GM19467 (cell line): ENCODE data around the gene SBNO2.
"Not testable (repeated sequence)": the region's sequence is repeated elsewhere in the genome, so short reads cannot be mapped to it uniquely, and the experiment has no call there.

Experiments
- ATAC-seq: cut with Tn5 transposase; IDR thresholded peaks from one replicate; pipeline ENCODE4 v1.9.1; 2021; ENCODE audit warnings: mild to moderate bottlenecking, moderate library complexity; ENCODE audit not compliant: unreplicated experiment

Gene SBNO2

DNA sequence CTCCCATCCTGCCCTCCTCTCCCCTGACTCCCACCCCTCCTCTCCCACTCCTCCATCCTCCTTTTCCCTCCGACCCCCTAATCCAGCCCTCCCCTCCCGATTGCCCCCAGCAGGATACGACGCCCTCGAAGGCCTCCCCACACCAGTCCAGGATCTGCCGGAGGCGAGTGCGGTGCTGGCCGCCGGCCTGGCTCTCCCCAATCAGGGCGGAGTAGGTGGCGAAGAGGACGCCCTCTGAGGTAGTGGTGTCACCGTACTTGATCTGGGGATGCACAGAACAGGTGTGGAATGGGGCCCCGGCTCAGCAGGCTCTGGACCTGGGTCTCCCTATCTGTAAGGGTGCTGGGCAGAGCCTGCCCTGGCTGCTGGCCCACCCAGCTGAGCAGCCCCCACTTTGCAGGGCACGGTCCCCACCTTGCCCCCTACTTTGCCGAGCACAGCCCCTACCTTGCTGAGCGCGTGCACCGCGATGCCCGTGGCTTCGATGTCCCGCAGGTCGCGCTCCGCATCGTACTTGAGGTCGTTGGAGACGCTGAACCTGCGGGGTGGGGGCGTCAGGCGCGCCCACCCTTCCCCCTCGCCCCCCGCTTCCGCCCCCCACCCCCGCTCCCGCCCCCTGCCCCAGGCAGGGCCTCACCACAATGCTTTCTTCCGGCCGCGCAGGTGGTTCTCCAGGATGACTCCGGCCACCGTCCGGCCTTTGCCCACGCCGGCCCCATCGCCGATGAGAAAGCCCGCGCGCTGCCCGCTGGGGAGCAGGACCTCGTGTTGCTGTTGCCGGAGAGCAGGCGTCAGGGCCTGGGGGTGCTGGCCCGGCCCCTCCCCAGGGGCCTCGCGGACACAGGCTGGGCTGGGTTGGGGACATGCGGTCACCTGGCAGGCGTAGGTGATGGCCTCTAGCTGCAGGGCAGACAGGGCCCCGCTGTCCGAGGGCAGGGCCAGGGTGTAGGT is 51.8 kb downstream of the SBNO2 start:
- ATAC-seq = no peak

DNA sequence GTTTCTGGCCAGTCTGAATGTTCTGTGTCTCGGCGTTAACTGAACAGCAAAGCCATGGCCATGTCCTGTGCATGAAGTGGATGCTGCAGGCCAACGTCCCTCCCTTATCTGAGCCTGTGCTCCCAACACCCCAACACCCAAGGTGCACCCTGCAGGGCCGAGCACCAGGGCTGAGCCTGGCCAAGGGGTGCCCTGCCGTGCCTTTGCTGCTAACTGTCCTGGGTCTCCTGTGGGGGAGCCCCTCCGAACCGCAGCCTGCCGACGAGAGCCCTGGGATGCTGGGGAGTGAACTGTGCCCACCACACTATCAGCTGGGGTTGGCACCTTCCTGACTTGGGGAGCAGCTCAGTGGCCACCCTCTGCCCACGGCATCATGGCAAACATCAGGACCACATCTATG is 52.7 kb downstream of the SBNO2 start:
- no peak for ATAC-seq

DNA sequence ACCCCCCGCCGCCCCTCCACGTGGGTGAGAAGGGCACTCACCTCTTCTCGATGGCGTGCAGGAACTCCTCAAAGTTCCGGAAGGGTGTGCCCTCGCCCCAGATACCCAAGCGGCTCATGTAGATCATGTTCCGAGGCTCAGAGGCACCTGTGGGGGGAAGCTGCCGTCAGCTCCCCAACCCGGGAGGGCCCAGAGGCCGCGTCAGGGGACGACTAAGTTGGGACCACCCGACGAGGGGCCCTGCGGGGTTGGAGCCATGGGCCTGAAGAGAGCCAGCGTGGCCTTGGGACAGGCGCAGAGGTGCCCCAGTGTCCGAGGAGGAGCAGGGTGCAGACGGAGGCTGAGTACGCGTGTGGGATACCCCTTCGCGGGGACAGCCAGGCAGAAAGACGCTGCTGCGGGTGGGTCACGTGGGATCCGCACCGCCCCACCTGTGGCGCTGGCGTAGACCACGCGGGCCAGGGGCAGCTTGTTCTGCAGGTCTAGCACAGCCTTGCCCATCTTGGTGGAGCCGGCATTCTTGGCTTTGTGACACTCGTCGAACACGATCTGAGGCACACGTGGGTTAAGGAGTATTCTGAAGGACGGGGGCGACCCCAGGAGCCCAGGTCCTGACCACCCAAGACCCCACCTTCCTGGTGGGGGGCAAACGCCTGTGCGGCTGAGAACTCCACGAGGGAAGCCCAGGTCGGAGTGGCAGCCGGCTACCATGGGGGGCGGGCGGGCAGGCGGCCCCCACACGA is 54.4 kb downstream of the SBNO2 start:
- ATAC-seq = no peak

DNA sequence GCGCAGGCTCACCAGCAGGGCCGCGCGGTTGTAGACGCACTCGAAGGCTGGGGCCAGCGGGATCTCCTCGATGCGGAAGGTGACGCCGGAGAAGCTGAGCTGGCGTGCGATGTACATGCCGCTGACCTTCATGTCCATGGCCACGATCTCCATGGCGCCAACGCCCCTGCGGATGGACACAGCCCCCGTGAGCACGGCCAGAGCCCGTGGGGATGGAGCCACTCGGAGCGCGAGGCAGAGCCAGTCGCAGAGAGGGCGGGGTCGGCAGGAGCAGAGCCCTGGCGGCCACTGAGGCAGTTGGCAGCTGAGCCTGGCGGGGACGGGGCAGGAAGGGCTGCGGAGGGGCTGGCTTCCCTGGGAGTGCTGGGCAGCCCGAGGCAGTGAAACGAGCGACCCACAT is 55.1 kb downstream of the SBNO2 start:
- no peak for ATAC-seq

DNA sequence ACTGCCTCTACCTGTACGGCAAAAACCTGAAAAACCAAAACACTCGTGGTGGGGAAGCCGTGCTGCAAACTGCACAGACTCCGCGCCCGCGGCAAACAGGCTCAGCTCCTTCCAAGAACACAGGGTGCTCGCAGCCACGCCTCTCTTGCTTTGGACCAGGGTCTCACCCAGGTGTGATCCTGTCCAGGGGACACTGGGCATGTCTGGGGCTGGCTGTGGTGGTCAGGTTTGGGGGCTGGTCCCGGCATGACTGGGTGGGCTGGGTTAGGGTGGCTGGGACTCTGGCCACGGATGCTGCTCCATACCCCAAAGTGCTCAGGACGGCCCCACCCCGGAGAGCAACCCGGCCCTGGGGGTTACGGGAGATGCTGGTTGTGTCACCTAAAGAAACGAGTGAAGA is 56.4 kb downstream of the SBNO2 start:
- ATAC-seq = no peak

DNA sequence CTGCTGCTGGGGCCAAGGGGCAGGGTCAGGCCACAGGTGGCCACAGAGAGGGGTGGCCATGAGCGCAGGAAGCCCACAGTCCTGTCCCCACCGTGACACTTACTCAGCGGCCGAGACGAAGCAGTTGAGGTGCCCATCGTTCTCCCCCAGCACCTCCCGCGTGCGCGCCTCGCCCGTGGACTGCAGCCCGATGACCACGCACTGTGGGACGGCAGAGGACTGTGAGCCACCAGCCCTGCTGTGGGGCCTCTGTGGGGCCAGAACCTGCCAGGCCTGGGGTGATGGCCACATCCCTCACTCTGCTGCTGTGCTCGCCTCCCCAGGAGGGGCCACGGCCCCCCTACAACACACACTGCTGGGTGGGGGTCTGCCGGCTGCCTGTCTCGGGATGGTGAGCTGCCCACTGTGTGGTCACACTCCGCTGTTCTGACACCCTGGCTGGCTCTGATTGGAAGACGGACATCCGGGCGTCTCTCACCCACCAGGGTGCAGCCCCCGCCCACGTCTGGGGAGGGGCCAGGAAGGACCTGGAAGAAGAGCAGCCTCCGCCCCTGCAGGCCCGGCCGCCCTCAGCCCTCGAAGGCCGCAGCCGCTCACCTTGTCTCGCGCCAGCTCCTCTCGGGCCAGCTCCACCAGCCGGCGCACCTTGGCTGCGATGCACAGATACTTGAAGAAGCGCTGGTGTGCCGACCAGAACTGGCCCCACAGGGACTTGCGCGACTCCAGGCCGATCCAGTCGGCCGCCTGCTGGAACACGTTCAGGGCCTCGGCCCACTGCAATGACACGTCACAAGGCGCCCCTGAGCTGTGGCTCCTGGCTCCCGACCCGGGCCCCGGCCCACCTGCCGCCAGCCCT is 57.1 kb downstream of the SBNO2 start:
- ATAC-seq = no peak

DNA sequence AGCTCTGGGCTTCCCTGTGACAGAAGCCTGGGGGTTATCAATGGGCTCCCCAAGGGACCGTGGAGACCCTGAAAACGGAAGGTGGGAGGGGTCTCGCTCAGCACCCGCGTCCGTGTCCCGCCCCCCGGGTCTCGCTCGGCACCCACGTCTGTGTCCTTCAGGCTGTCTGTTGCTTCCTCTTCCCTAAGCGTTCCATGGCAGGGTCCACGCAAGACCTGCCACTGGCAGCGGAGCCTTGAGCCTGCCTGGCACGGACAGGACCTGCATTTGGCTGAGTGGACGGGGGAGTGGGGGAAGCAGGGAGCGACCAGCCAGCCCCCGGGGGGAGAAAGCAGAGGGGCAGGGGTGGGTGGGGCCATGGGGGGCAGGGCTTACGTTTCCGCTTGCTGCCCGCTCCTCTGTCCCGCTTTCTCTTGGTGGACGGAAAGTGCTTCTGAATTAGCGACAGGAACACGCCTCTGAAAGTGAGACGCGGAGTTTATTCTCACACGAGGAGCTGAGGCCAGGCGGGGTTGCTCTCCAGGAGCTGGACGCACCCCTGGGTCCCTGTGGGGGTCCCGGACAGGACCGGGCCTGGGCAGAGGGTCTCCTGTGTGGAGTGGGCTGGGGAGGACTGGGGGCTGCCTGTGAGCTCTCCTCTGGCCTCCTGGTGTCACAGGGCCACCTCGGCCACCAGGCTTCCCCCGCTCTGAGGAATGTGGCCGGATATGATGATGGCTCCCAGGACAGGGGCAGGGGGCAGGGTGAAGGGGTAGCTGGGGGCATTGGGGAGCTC is 58.2 kb downstream of the SBNO2 start:
- no peak for ATAC-seq

DNA sequence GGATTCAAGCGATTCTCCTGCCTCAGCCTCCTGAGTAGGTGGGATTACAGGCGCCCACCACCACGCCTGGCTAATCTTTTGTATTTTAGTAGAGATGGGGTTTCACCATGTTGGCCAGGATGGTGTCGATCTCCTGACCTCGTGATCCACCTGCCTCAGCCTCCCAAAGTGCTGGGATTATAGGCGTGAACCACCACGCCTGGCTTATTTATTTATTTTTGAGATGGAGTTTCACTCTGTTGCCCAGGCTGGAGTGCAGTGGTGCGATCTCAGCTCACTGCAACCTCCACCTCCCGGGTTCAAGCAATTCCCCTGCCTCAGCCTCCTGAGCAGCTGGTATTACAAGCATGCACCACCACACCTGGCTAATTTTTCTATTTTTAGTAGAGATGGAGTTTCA is 59.3 kb downstream of the SBNO2 start:
- not testable (repeated sequence) for ATAC-seq

DNA sequence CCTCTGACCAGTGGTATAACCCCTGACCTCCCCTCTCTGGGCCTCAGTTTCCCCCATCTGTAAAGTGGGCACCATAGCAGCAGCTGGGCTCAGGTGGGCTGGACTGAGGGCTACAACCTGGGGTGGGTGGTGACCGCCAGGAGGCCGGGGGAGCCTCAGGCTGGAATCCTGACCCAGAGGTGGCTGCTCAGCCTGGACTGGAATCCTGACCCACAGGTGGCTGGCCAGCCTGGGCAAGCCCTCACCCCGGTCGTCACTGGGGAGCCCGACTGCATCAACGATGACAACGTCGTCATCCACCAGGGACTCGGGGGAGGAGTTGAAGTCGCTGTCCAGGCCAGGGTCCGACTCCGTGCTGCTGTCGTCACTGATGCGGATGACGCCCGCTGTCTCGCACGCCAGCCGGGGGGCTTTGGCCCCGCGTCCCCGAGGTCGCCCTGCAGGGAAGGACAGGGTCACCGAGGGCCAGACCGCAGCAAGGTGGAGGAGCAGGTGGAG is 60.0 kb downstream of the SBNO2 start:
- no peak for ATAC-seq

DNA sequence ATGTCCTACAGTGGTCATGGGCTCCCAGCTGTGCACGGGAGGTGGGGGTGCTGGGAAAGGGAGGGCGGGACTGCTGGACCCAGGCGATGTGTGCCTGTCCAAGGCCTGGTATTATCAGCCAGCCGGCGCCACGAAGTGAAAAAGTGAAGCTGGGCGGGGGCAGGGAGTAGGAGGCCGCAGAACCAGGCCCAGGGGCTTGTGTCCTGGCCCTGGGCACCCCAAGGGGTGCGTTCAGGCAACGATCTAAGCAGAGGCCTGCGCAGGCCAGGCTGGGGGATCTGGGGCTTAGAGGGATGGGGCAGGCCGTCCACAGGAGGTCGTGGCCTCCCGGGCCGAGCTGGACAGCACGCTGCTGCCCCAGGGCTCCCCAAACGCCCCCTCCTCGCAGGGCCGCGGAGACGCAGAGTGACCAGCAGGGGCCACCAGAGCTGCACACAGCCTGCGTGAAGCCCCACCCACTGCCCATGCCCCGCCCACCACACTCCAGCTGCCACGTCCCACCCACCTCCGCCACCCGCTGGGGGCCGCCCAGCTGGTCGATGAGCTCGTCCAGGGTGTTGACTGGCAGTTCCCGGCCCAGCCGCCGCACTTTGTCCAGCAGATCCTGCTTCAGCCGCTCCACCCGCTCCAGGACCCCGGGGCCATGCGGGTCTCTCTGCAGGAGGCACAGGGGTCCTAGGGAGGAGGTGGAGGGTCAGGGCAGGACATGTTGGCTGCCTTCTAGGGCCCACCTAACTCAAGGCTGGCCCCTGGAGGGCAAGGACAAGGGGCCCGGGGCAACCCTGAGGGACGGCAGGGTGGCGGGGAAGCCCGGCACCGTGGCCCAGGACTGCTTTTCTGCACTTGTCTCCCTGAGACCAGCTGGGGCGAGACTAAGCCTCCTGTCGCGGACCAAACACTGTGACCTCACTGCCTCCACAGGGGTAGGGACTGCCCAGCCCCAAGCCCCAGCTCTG is 60.8 kb downstream of the SBNO2 start:
- peak; percentile 49 for ATAC-seq

DNA sequence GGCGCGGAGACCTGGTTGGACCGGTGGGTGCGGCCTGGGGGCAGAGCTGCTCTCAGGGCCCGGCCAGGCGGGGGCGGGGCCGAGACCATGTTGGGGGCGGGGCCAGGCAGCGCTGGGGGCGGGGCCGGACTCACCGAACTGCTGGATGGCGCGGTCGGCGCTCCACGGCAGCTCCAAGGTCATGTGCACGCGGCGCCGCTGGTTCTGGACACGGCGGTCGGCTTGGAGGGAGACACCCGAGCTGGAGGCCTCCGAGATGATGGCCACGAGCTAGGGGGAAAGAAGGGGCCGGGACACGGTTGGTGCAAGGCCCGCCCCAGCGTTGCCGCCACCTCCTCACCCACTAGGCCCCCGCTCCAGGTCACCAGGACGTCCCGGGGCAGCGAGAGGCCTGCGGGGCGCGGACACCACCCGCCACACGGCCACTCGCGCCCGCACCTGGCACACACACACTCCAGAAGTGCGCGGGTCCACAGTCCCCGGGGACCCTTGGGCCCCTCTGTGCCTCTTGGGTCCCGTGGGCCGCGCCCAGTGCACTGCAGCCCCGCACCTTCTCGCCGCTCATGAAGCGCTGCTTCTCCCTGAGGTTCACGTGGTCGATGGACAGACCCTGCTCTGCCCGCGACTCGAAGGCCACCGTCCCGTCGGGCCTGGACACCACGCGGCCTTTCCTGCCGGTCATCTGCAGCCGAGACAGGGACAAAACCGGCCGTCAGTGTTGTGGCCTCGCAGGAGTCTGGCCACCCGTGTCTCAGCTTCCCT is 61.6 kb downstream of the SBNO2 start:
- ATAC-seq = no peak

DNA sequence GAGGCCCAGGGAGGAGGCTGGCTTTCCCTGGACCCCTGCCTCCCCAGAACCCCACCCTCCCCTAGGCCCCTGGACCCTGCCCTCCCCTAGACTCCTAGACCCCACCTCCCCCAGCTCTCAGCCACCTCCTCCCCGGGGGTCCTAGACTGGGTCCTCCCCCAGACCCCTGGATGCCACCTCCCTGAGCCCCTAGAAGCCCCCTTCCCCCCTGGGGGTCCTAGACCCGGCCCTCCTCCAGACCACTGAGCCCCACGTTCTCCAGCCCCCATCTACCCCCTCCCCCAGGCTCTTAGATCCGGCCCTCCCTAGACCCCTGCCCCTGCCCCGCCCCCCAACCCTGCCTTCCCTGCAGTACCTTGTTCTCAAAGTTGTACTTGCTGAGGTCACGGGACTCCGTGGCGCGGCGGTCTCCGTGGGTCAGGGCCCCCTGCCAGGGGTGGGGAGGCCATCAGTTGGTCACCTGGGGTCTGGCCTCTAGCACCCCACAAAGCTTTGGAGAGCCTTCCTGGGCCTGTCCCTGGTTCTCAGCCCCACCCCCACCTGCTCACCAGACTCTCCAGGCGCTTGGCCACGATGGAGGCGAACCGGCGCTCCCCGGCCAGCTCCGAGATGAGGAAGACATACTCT is 62.3 kb downstream of the SBNO2 start:
- ATAC-seq = no peak

DNA sequence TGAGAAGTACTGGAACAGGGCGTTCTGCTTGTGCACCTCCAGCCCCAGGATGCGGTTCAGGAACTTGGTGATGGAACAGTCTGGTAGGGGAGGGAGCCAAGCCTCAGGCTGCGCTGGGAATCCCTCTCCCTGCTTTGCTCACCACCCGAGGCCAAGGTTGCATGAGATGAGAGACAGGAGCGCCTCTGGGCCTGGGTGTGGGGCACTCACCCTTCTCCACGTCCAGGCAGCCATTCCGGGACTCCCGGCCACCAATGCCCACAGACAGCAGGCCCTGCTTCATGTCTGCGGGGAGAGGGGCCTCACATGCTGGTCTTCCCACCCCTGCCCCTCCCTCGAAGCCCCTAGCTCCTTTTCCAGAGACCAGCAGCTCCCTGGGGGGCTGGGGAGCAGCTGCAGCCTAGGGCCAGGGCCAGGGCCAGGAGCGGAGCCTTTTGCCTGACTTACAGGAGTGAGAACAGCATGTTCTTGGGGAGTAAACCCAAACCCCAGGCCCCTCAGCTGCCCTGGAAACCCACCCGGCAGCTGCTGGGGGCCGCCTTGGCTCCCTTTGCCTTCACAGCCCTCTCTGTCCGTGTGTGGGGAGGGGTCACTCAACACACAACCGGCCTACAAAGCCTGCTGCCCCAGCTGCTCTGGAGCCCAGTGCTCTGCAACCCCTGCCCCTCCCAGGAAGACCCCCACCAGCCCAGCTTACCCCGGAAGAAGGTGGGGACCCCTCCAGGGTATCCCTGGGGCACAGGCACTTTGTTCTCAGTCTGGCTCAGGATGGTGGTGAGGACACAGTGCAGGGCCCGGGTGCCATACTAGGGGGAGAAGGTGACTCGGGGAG is 63.0 kb downstream of the SBNO2 start:
- no peak for ATAC-seq

DNA sequence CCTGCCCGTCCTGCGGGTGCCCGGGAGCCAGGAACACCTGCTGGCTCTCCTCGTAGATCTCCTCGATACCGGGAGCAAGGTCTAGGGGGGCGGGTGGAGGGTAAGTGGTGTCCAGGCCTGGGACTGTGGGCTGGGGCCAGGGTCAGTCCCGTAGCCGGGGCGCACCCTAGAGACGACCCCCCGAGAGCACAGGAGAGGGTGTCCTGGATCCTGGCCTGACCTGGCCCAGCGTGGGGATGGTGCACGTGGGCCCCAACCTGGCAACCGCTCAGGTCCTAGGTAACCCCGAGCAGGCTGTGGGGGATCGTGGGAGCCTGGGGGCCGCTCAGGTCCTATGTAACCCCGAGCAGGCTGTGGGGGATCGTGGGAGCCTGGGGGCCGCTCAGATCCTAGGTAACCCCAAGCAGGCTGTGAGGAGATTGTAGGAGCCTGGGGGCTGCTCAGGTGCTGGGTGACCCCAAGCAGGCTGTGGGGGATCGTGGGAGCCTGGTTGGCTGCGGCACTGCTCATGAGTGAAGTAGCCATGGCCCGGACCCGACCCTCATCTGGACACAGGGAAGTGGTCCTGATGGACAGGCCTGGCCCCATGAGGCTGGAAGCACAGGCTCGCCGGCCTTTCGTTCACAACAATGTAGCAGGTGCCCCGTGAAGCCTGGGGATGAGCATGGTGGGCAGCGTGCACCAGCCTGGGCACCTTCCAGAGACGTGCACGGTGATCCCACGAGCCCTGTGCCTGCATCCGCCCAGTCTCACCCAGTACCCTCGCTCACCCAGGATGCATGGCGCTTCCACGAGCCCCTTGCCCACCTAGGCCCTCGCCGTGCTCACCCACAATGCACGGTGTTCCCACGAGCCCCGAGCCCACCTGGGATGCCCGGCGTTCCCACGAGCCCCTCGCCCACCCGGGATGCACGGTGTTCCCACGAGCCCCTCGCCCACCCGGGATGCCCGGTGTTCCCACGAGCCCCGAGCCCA is 64.1 kb downstream of the SBNO2 start:
- ATAC-seq = no peak

DNA sequence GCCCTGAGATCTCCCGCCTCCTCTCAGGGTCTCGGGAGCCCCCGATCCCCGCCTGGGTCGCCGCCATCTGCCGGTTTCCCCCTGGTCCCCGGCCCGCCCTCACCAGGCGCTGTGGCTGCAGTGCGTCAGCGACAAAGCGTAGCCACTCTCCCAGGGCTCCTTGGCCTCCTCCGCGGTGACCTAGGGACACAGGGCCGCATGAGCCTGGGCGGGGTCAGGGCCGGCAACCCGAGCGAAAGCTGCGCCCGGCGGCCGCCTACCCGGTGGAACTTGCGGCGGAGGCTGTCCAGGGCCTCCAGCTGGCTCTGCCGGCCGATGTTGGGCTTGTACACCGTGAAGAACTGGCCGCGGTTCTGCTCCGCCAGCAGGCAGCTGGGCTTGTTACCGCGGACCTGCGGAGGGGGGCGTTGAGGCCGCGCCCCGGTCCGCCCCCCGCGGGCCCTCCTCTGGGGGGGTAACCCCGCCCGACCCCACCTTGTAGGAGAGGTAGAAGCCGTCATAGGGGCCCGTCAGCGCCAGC is 65.0 kb downstream of the SBNO2 start:
- no peak for ATAC-seq
